Left ventricle myocardium superior (tissue), 1 donor: ENCODE data around the gene ATOH8. TPM values are rescaled to one million over a fixed set of nuclear protein-coding genes. Genes with fewer than 3 reads are reported as not detected.

Experiments
- ATAC-seq: fragments of 200-7000 bp; cut with Tn5 transposase; one replicate; pipeline ENCODE4 v1.9.1; 2020; ENCODE audit warnings: mild to moderate bottlenecking, moderate library complexity
- DNase-seq: peaks from one replicate; pipeline ENCODE4 v3.0.0-alpha.2; 2020
- intact Hi-C: fragments of 100-400 bp; cut with micrococcal nuclease; formaldehyde crosslinking; loops from one replicate; pipeline ENCODE4 v1.11.0; 2022
- total RNA-seq: library from RNA; stranded (reverse); fragmentation: NEBNext Ultra II Directional; extraction: Animal tissue kit (Norgen Biotek cat#: 25700); gene quantifications from one replicate; pipeline ENCODE4 v1.2.1, GENCODE V29; 2021
- donor health status: DM: no; HTN: yes; CAD: no; lungs with severe emphysema.

The ATOH8 gene
- total RNA-seq, 1 donor from 2014 or later, result 29.6 TPM

- no peak for DNase-seq
- no peak for ATAC-seq
- intact Hi-C loops, result no loop called here
Measured at GRCh38 chr2:85806358-85807118, 52.7 kb downstream of the ATOH8 start.

GRCh38 chr2:85807756-85808155 lies 54.0 kb downstream of the ATOH8 start:
- DNase-seq (no peak), ATAC-seq (no peak)
- intact Hi-C loops, result no loop called here

- intact Hi-C loops, result loop anchor here (5.0 kb wide), 1 partner anchor 83 kb away; no protein-coding TSS in a partner anchor
- DNase-seq, result no peak
- ATAC-seq, result no peak
Measured at GRCh38 chr2:85810371-85811179, 56.8 kb downstream of the ATOH8 start.

- DNase-seq (peak; percentile 70), ATAC-seq (peak; percentile 46)
- intact Hi-C loops, result loop anchor here (5.0 kb wide), 1 partner anchor 84 kb away; no protein-coding TSS in a partner anchor
Measured at GRCh38 chr2:85811180-85812093, 57.6 kb downstream of the ATOH8 start.

GRCh38 chr2:85812094-85812735 lies 58.4 kb downstream of the ATOH8 start:
- no peak for ATAC-seq
- DNase-seq, result no peak
- intact Hi-C loops, result loop anchor here (5.0 kb wide), 1 partner anchor 85 kb away; no protein-coding TSS in a partner anchor

GRCh38 chr2:85813211-85813981 lies 59.6 kb downstream of the ATOH8 start:
- intact Hi-C loops, result loop anchor here (5.0 kb wide), 1 partner anchor 86 kb away; no protein-coding TSS in a partner anchor
- no peak for ATAC-seq

GRCh38 chr2:85813982-85814801 lies 60.4 kb downstream of the ATOH8 start:
- intact Hi-C loops, result loop anchor here (5.0 kb wide), 1 partner anchor 87 kb away; no protein-coding TSS in a partner anchor
- peak; percentile 96 for ATAC-seq
- peak; percentile 95 for DNase-seq

More at GRCh38 chr2:85813211-85813981, 59.6 kb downstream of the ATOH8 start:
- DNase-seq, result no peak

- intact Hi-C loops, result loop anchor here (5.0 kb wide), 1 partner anchor 88 kb away; no protein-coding TSS in a partner anchor
- ATAC-seq (peak; percentile 37), DNase-seq (no peak)
Measured at GRCh38 chr2:85814802-85815550, 61.2 kb downstream of the ATOH8 start.

- DNase-seq (no peak), ATAC-seq (no peak)
- intact Hi-C loops, result no loop called here
Measured at GRCh38 chr2:85819811-85820510, 66.2 kb downstream of the ATOH8 start.

- DNase-seq (no peak), ATAC-seq (no peak)
- intact Hi-C loops, result no loop called here
Measured at GRCh38 chr2:85822766-85823165, 69.0 kb downstream of the ATOH8 start.

- ATAC-seq (no peak), DNase-seq (no peak)
- intact Hi-C loops, result no loop called here
Measured at GRCh38 chr2:85823951-85824350, 70.2 kb downstream of the ATOH8 start.

- intact Hi-C loops, result loop anchor here (5.0 kb wide), 1 partner anchor 250 kb away; no protein-coding TSS in a partner anchor
- DNase-seq (peak; percentile 89), ATAC-seq (peak; percentile 97)
Measured at GRCh38 chr2:85826990-85827878, 73.4 kb downstream of the ATOH8 start.

GRCh38 chr2:85827879-85828569 lies 74.2 kb downstream of the ATOH8 start:
- ATAC-seq (no peak), DNase-seq (no peak)
- intact Hi-C loops, result loop anchor here (5.0 kb wide), 1 partner anchor 249 kb away; no protein-coding TSS in a partner anchor

- ATAC-seq, result no peak
- no peak for DNase-seq
- intact Hi-C loops, result loop anchor here (5.0 kb wide), 1 partner anchor 249 kb away; no protein-coding TSS in a partner anchor
Measured at GRCh38 chr2:85828725-85829124, 74.9 kb downstream of the ATOH8 start.
